GM19351 (cell line): ENCODE data around the gene ZMYND10.
"Not testable (repeated sequence)": the region's sequence is repeated elsewhere in the genome, so short reads cannot be mapped to it uniquely, and the experiment has no call there.

Experiments
- ATAC-seq: cut with Tn5 transposase; IDR thresholded peaks from one replicate; pipeline ENCODE4 v1.9.1; 2021; ENCODE audit warnings: mild to moderate bottlenecking, moderate library complexity; ENCODE audit not compliant: unreplicated experiment

ZMYND10 gene

GRCh38 chr3:50312041-50312440, 33.5 kb downstream of the ZMYND10 start:
- not testable (repeated sequence) for ATAC-seq

- no peak for ATAC-seq
Observed at GRCh38 chr3:50304601-50305000, 40.9 kb downstream of the ZMYND10 start.

GRCh38 chr3:50303013-50303815, 42.3 kb downstream of the ZMYND10 start, which contains the start of gene HYAL1:
HYAL1 (minus strand) TSS chr3:50303574; CDS start chr3:50302956, 618 bp downstream.
- no peak for ATAC-seq

- ATAC-seq: no peak
Observed at GRCh38 chr3:50302095-50303012, 43.2 kb downstream of the ZMYND10 start.

GRCh38 chr3:50300681-50301254, 44.8 kb downstream of the ZMYND10 start:
- ATAC-seq: no peak

GRCh38 chr3:50299929-50300680, 45.4 kb downstream of the ZMYND10 start:
- no peak for ATAC-seq

- ATAC-seq: no peak
Observed at GRCh38 chr3:50299638-50299928, 45.9 kb downstream of the ZMYND10 start.

GRCh38 chr3:50298836-50299637, 46.5 kb downstream of the ZMYND10 start, which contains the start of the genes HYAL3 and NAA80:
HYAL3 (minus strand) TSS chr3:50299405; CDS start chr3:50295602, 3,803 bp downstream.
NAA80 (minus strand) TSS chr3:50299405; CDS start chr3:50297463, 1,942 bp downstream.
- peak; percentile 83 for ATAC-seq

GRCh38 chr3:50297896-50298725, 47.4 kb downstream of the ZMYND10 start:
- no peak for ATAC-seq

- ATAC-seq: no peak
Observed at GRCh38 chr3:50297384-50297775, 48.2 kb downstream of the ZMYND10 start.

GRCh38 chr3:50296721-50297383, 48.7 kb downstream of the ZMYND10 start:
- ATAC-seq: no peak

GRCh38 chr3:50295553-50296431, 49.7 kb downstream of the ZMYND10 start:
- no peak for ATAC-seq

- no peak for ATAC-seq
Observed at GRCh38 chr3:50294492-50295403, 50.8 kb downstream of the ZMYND10 start.

GRCh38 chr3:50294089-50294488, 51.4 kb downstream of the ZMYND10 start:
- no peak for ATAC-seq

GRCh38 chr3:50293079-50293801, 52.3 kb downstream of the ZMYND10 start:
- ATAC-seq: no peak
